ENCODE results near the gene STIP1.

Gene STIP1

GRCh38 chr11:64253043-64253442 is 67.1 kb downstream of the STIP1 start:
- no peak for DNase-seq

- DNase-seq: no peak
These were observed 67.5 kb downstream of the STIP1 start for GRCh38 chr11:64253481-64253880.
